GM12878 (cell line): ENCODE measurements around the gene C11orf91.

Experiments used
- CTCF ChIP-seq, 3 experiments: IDR thresholded peaks in 2 of 3; conservative IDR thresholded peaks in 1 of 3; 2 replicates each; pipeline ENCODE4 v1.5.1; 2011; ENCODE audit warnings: low read depth in 3 of 3, low read length in 3 of 3, mild to moderate bottlenecking in 3 of 3, control low read depth in 2 of 3, moderate library complexity in 2 of 3, inconsistent platforms in 1 of 3, mixed read lengths in 1 of 3; ENCODE audit not compliant: control insufficient read depth in 2 of 3, insufficient read depth in 1 of 3; ENCODE audit errors: extremely low read depth in 1 of 3
- SP1 ChIP-seq: IDR thresholded peaks from one replicate; pipeline ENCODE4 v1.6.1; 2011; ENCODE audit warnings: low read depth, low read length

GRCh38 chr11:33721426-33721825 is 20.8 kb upstream of the C11orf91 start:
- no peak for TF ChIP-seq CTCF (IDR thresholded peaks at IDR 0.05 in 2 of 3, conservative IDR thresholded peaks at IDR 0.05 in 1 of 3; ENCODE audit: control insufficient read depth in 2 of 3, extremely low read depth in 1 of 3, insufficient read depth in 1 of 3, low read depth in 3 of 3, low read length in 3 of 3)
- TF ChIP-seq SP1 = no peak
